OCI-LY1 (cell line): Measurements from ENCODE around the gene CLCN6.

Source experiments
- H2AFZ ChIP-seq: fragments of 200-600 bp; sonication (generic), shearing (Covaris generic); 2 replicates; pipeline ENCODE4 v1.6.0; 2014; ENCODE audit warnings: antibody characterized with exemption, mild to moderate bottlenecking, low read length
- H3F3A ChIP-seq: fragments of 200-600 bp; sonication (generic), shearing (Covaris generic); 2 replicates; pipeline ENCODE4 v1.6.0; 2014; ENCODE audit warnings: mild to moderate bottlenecking, antibody characterized with exemption, low read length, moderate library complexity; ENCODE audit not compliant: insufficient read depth
- H3K27ac ChIP-seq: fragments of 200-600 bp; sonication (generic); 2 replicates; pipeline ENCODE4 v1.5.1; 2014; ENCODE audit warnings: low read length, mixed run types, mild to moderate bottlenecking, low read depth; ENCODE audit not compliant: poor library complexity, severe bottlenecking
- H3K27me3 ChIP-seq: fragments of 200-600 bp; sonication (generic); 2 replicates; pipeline ENCODE4 v1.6.0; 2014; ENCODE audit warnings: antibody characterized with exemption, mild to moderate bottlenecking, low read length, moderate library complexity; ENCODE audit not compliant: insufficient read depth
- H3K36me3 ChIP-seq: fragments of 200-600 bp; sonication (generic); 2 replicates; pipeline ENCODE4 v1.6.1; 2014; ENCODE audit warnings: mild to moderate bottlenecking, antibody characterized with exemption, low read length, moderate library complexity, mixed read lengths; ENCODE audit not compliant: insufficient read depth
- H3K4me1 ChIP-seq: fragments of 200-600 bp; sonication (generic); 2 replicates; pipeline ENCODE4 v1.5.1; 2014; ENCODE audit warnings: mild to moderate bottlenecking, low read length, moderate library complexity; ENCODE audit not compliant: insufficient read depth, severe bottlenecking
- H3K4me2 ChIP-seq: fragments of 200-600 bp; sonication (generic), shearing (Covaris generic); 2 replicates; pipeline ENCODE4 v1.6.1; 2014; ENCODE audit warnings: low read length
- H3K4me3 ChIP-seq: fragments of 200-600 bp; sonication (generic); 2 replicates; pipeline ENCODE4 v1.5.1; 2014; ENCODE audit warnings: low read length, low read depth, mild to moderate bottlenecking, mixed read lengths; ENCODE audit not compliant: poor library complexity, severe bottlenecking
- H3K79me2 ChIP-seq: fragments of 200-600 bp; shearing (Covaris generic); 2 replicates; pipeline ENCODE4 v1.6.1; 2016; ENCODE audit warnings: mixed run types, low read length, mixed read lengths; ENCODE audit not compliant: insufficient read depth
- H3K9ac ChIP-seq: fragments of 200-600 bp; sonication (generic), shearing (Covaris generic); 2 replicates; pipeline ENCODE4 v1.6.1; 2014; ENCODE audit warnings: mild to moderate bottlenecking, low read length, mixed read lengths
- H3K9me2 ChIP-seq: fragments of 200-600 bp; sonication (generic), shearing (Covaris generic); 2 replicates; pipeline ENCODE4 v1.6.1; 2014; ENCODE audit warnings: low read depth, mild to moderate bottlenecking, low read length, mixed read lengths
- H3K9me3 ChIP-seq: fragments of 200-600 bp; shearing (Covaris generic); 2 replicates; pipeline ENCODE4 v1.6.1; 2014; ENCODE audit warnings: low read length, mixed read lengths
- H4K20me1 ChIP-seq: fragments of 200-600 bp; sonication (generic), shearing (Covaris generic); 2 replicates; pipeline ENCODE4 v1.6.0; 2016; ENCODE audit warnings: mild to moderate bottlenecking, low read length; ENCODE audit not compliant: insufficient read depth
- EZH2 ChIP-seq: fragments of 200-600 bp; sonication (generic), shearing (Covaris generic); IDR thresholded peaks from 2 replicates; pipeline ENCODE4 v1.8.0; 2017; ENCODE audit warnings: borderline replicate concordance, mixed run types, mild to moderate bottlenecking, antibody characterized with exemption, low read length, moderate library complexity, mixed read lengths
- TF ChIP-seq, protein P1 (sequence below): fragments of 200-600 bp; sonication (generic), shearing (Covaris generic); IDR thresholded peaks from 2 replicates; pipeline ENCODE4 v1.5.1; 2017; ENCODE audit warnings: mild to moderate bottlenecking, antibody characterized with exemption, low read length, moderate library complexity, mixed read lengths

CLCN6 gene

DNA sequence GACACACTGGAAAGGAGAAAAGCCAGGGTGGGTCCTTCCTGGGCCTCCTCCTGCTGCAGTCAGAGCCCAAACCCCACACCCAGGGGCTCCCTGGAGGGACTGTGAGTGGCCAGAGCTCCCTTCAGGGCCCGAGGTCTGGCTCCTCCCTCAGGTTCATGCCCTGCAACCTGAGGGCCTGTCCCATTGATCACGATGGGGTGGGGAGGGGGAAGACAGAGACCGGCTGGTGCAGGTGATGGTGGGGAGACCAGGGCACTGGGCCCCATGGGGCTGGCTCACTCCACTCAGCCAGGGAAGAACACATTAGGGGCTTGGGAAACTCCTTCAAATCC is 82.9 kb downstream of the CLCN6 start:
- Histone ChIP-seq H3K4me3 (no peak overlapping the region), H3K9me3 (no peaks in the 10 kb centered on the region), H3K4me1 (no peaks in the 10 kb centered on the region), H2AFZ (no peak overlapping the region), H3K27ac (no peak overlapping the region), H3K36me3 (no peaks in the 10 kb centered on the region), H3K27me3 (no peaks in the 10 kb centered on the region), H3F3A (no peaks in the 10 kb centered on the region), H3K4me2 (no peak overlapping the region), H3K79me2 (no peaks in the 10 kb centered on the region), H3K9me2 (no peaks in the 10 kb centered on the region), H3K9ac (no peak overlapping the region), H4K20me1 (no peaks in the 10 kb centered on the region)
- TF ChIP-seq, protein P1, sequence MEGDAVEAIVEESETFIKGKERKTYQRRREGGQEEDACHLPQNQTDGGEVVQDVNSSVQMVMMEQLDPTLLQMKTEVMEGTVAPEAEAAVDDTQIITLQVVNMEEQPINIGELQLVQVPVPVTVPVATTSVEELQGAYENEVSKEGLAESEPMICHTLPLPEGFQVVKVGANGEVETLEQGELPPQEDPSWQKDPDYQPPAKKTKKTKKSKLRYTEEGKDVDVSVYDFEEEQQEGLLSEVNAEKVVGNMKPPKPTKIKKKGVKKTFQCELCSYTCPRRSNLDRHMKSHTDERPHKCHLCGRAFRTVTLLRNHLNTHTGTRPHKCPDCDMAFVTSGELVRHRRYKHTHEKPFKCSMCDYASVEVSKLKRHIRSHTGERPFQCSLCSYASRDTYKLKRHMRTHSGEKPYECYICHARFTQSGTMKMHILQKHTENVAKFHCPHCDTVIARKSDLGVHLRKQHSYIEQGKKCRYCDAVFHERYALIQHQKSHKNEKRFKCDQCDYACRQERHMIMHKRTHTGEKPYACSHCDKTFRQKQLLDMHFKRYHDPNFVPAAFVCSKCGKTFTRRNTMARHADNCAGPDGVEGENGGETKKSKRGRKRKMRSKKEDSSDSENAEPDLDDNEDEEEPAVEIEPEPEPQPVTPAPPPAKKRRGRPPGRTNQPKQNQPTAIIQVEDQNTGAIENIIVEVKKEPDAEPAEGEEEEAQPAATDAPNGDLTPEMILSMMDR = no peak
- TF ChIP-seq EZH2 = no peak

DNA sequence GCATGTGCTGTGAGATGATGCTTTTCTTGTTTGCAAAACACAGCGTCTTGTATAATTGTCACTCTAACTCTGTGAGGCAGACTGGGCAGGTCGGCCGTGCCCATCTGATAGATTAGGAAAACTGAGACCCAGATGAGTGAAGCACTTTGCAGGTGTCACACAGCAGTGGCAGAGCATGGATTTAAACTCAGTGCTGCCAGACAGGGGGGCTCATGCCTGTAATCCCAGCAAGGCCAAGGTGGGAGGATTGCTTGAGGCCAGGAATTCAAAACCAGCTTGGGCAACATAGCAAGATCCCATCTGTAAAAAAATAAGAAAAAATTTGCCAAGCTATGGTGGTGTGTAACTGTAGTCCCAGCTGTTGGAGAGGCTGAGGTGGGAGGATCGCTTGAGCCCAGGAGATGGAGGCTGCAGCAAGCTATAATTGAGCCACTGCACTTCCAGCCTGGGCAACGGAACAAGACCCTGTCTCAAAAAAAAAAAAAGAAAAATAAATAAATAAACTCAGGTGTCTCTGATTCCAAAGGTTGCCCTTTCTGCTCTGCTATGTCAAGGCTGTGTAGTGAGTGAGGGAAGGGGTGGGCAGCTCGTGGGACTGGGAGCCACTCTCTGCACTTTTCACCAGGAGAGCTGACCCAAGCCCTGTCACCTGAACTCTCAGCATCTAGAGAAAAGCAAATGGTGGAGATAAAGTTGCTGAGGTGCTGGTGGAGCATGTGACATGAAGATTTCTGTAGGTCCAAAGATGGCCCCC is 85.6 kb downstream of the CLCN6 start:
- Histone ChIP-seq H3K4me2 (no peak overlapping the region), H3K9me2 (no peaks in the 10 kb centered on the region), H3K9me3 (no peaks in the 10 kb centered on the region), H3K4me1 (no peaks in the 10 kb centered on the region), H2AFZ (no peak overlapping the region), H3K79me2 (no peaks in the 10 kb centered on the region), H3K36me3 (no peaks in the 10 kb centered on the region), H3K27ac (no peak overlapping the region), H3K9ac (no peak overlapping the region), H4K20me1 (no peaks in the 10 kb centered on the region), H3K27me3 (no peaks in the 10 kb centered on the region), H3K4me3 (no peak overlapping the region), H3F3A (no peaks in the 10 kb centered on the region)
- TF ChIP-seq, protein P1 = no peak
- TF ChIP-seq EZH2 = no peak
